Measurements from ENCODE around the gene ATRIP.
"Not testable (repeated sequence)": the region's sequence is repeated elsewhere in the genome, so short reads cannot be mapped to it uniquely, and the experiment has no call there.

Gene ATRIP

DNA sequence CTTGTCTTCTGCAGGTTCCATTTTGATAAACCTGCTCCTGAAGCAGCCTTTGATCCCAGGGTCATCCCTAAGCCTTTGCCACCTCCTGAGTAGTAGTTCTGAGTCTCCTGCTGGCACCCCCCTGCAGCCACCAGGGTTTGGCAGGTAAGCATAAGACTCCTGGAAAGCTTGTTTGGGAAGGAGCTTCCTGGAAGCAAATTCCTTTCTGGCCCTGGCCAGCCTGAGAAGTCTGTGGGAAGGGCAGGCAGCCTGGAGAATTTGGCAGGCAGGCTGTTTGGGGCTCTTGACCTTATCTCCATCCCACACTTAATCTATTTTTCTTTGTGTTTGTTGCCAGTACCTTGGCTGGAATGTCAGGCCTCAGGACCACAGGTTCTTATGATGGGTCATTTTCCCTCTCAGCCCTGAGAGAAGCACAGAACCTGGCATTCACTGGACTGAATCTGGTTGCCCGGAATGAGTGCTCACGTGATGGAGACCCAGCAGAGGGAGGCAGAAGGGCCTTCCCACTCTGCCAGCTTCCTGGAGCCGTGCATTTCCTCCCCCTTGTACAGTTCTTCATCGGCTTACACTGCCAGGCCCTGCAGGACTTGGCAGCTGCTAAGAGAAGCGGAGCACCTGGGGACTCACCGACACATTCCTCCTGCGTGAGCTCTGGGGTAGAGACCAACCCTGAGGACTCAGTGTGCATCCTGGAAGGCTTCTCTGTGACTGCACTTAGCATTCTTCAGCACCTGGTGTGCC is 13.4 kb downstream of the ATRIP start:
- no peaks in the 10 kb centered on the region for H3K9me3 ChIP-seq (ENCODE audit: insufficient read depth, low read depth, low read length)
- no peak overlapping the region for H2BK120ac ChIP-seq (ENCODE audit: insufficient read depth, low read length, poor library complexity)
- no peak overlapping the region for H2AK5ac ChIP-seq (ENCODE audit: low read length)
- no peak overlapping the region for H4K91ac ChIP-seq (ENCODE audit: low read depth, low read length)
- no CpG with 5 or more reads among the region's 7 CpGs for WGBS (ENCODE audit: extremely low coverage, insufficient coverage, insufficient read length)
- H2AFZ ChIP-seq (ENCODE audit: insufficient read depth, low read length, poor library complexity): no peak overlapping the region
- H3K36me3 ChIP-seq (ENCODE audit: control insufficient read depth in 1 of 2, insufficient read depth in 2 of 2, low read length in 2 of 2): peaks cover 35 to 55% of the 10 kb centered on the region in 2 experiments
- no peak overlapping the region for H3K14ac ChIP-seq (ENCODE audit: low read length)
- H3K4me1 ChIP-seq (ENCODE audit: control insufficient read depth in 1 of 2, insufficient read depth in 2 of 2, low read length in 2 of 2): peaks cover 8% of the 10 kb centered on the region in 2 experiments
- no peak overlapping the region for H2BK12ac ChIP-seq (ENCODE audit: low read length)
- DNase-seq: no peak
- H3K4ac ChIP-seq (ENCODE audit: low read depth, low read length): no peak overlapping the region
- no peak overlapping the region for H3K4me2 ChIP-seq (ENCODE audit: low read length)
- no peaks in the 10 kb centered on the region for H3K79me2 ChIP-seq (ENCODE audit: control insufficient read depth, insufficient read depth, low read length, poor library complexity)
- no peak overlapping the region for H4K8ac ChIP-seq (ENCODE audit: low read depth, low read length)
- no peak overlapping the region for H3K9ac ChIP-seq (ENCODE audit: low read length)
- no peak overlapping the region for H3K23ac ChIP-seq (ENCODE audit: low read length)
- no peaks in the 10 kb centered on the region for H3K27me3 ChIP-seq (ENCODE audit: insufficient read depth, low read length)
- peak overlapping the region; percentile 52 for H3K27ac ChIP-seq (ENCODE audit: low read depth, low read length)
- H2BK5ac ChIP-seq (ENCODE audit: low read depth, low read length, poor library complexity): no peak overlapping the region
- H3K79me1 ChIP-seq (ENCODE audit: low read length): peaks cover 1% of the 10 kb centered on the region
- no peak overlapping the region for H4K12ac ChIP-seq (ENCODE audit: low read depth, low read length)
- no peak overlapping the region for H3K18ac ChIP-seq (ENCODE audit: low read length)
- H3K4me3 ChIP-seq (ENCODE audit: low read depth, low read length): no peak overlapping the region

DNA sequence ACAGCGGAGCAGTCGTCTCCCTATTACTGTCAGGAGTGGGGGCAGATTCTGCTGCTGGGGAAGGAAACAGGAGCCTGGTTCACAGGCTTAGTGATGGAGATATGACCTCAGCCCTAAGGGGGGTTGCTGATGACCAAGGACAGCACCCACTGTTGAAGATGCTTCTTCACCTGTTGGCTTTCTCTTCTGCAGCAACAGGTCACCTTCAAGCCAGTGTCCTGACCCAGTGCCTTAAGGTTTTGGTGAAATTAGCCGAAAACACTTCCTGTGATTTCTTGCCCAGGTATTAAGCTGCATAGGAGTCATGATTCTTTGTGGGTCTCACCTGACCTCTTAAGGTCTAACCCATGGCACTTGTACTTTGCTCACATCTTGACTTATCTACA is 14.0 kb downstream of the ATRIP start:
- Histone ChIP-seq H3K4me2 (ENCODE audit: low read length) (no peak overlapping the region), H2BK5ac (ENCODE audit: low read depth, low read length, poor library complexity) (no peak overlapping the region), H2AFZ (ENCODE audit: insufficient read depth, low read length, poor library complexity) (no peak overlapping the region), H3K18ac (ENCODE audit: low read length) (no peak overlapping the region), H4K91ac (ENCODE audit: low read depth, low read length) (no peak overlapping the region), H3K9me3 (ENCODE audit: insufficient read depth, low read depth, low read length) (no peaks in the 10 kb centered on the region), H3K4me3 (ENCODE audit: low read depth, low read length) (no peak overlapping the region), H3K79me2 (ENCODE audit: control insufficient read depth, insufficient read depth, low read length, poor library complexity) (no peaks in the 10 kb centered on the region), H3K4me1 (ENCODE audit: control insufficient read depth in 1 of 2, insufficient read depth in 2 of 2, low read length in 2 of 2) (peaks cover 8% of the 10 kb centered on the region in 2 experiments), H4K8ac (ENCODE audit: low read depth, low read length) (no peak overlapping the region), H3K14ac (ENCODE audit: low read length) (no peak overlapping the region), H2BK120ac (ENCODE audit: insufficient read depth, low read length, poor library complexity) (no peak overlapping the region), H3K36me3 (ENCODE audit: control insufficient read depth in 1 of 2, insufficient read depth in 2 of 2, low read length in 2 of 2) (peaks cover 32 to 51% of the 10 kb centered on the region in 2 experiments), H2BK12ac (ENCODE audit: low read length) (no peak overlapping the region), H3K79me1 (ENCODE audit: low read length) (peaks cover 3% of the 10 kb centered on the region), H3K27me3 (ENCODE audit: insufficient read depth, low read length) (no peaks in the 10 kb centered on the region), H3K4ac (ENCODE audit: low read depth, low read length) (no peak overlapping the region), H3K9ac (ENCODE audit: low read length) (no peak overlapping the region), H4K12ac (ENCODE audit: low read depth, low read length) (no peak overlapping the region), H3K23ac (ENCODE audit: low read length) (no peak overlapping the region), H2AK5ac (ENCODE audit: low read length) (no peak overlapping the region), H3K27ac (ENCODE audit: low read depth, low read length) (no peak overlapping the region)
- no peak for DNase-seq
- WGBS (ENCODE audit: extremely low coverage, insufficient coverage, insufficient read length): no CpG with 5 or more reads among the region's 3 CpGs

DNA sequence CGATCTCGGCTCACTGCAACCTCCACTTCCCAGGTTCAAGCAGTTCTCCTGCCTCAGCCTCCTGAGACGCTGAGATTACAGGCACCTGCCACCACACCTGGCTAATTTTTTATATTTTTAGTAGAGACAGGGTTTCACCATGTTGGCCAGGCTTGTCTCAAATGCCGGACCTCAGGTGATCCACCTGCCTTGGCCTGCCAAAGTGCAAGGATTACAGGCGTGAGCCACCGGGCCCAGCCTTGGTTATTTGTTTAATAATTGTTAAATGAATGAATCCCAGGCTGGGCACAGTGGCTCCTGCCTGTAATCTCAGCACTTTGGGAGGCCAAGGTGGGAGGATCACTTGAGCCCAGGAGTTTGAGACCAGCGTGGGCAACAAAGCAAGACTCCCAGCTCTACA is 15.2 kb downstream of the ATRIP start:
- H3K27ac ChIP-seq (ENCODE audit: low read depth, low read length); H3K27me3 ChIP-seq (ENCODE audit: insufficient read depth, low read length); H3K9me3 ChIP-seq (ENCODE audit: insufficient read depth, low read depth, low read length); H3K4me2 ChIP-seq (ENCODE audit: low read length); H2AK5ac ChIP-seq (ENCODE audit: low read length); H3K4me3 ChIP-seq (ENCODE audit: low read depth, low read length); H2AFZ ChIP-seq (ENCODE audit: insufficient read depth, low read length, poor library complexity); H4K91ac ChIP-seq (ENCODE audit: low read depth, low read length); H3K18ac ChIP-seq (ENCODE audit: low read length); H2BK5ac ChIP-seq (ENCODE audit: low read depth, low read length, poor library complexity); H3K4ac ChIP-seq (ENCODE audit: low read depth, low read length); H3K9ac ChIP-seq (ENCODE audit: low read length); H4K8ac ChIP-seq (ENCODE audit: low read depth, low read length); H3K14ac ChIP-seq (ENCODE audit: low read length); H2BK12ac ChIP-seq (ENCODE audit: low read length); H4K12ac ChIP-seq (ENCODE audit: low read depth, low read length); H3K79me2 ChIP-seq (ENCODE audit: control insufficient read depth, insufficient read depth, low read length, poor library complexity); H2BK120ac ChIP-seq (ENCODE audit: insufficient read depth, low read length, poor library complexity); DNase-seq; H3K23ac ChIP-seq (ENCODE audit: low read length): not testable (repeated sequence)
- no CpG with 5 or more reads among the region's 7 CpGs for WGBS (ENCODE audit: extremely low coverage, insufficient coverage, insufficient read length)
- peaks cover 11% of the 10 kb centered on the region for H3K79me1 ChIP-seq (ENCODE audit: low read length)
- H3K36me3 ChIP-seq (ENCODE audit: control insufficient read depth in 1 of 2, insufficient read depth in 2 of 2, low read length in 2 of 2): peaks cover 32 to 48% of the 10 kb centered on the region in 2 experiments
- peaks cover 14 to 16% of the 10 kb centered on the region in 2 experiments for H3K4me1 ChIP-seq (ENCODE audit: control insufficient read depth in 1 of 2, insufficient read depth in 2 of 2, low read length in 2 of 2)

DNA sequence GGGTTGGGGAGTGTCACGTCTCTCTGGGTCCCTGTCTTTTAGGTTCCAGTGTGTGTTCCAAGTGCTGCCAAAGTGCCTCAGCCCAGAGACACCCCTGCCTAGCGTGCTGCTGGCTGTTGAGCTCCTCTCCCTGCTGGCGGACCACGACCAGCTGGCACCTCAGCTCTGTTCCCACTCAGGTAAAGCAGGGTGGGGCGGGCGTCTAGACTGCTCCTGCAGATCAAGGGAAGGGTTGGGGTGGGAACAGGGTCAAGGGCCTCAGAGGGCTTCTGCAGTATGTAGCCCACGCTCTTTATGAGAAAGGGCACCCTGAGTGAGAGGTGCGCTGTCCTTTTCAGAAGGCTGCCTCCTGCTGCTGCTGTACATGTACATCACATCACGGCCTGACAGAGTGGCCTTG is 17.2 kb downstream of the ATRIP start:
- no peak overlapping the region for H3K23ac ChIP-seq (ENCODE audit: low read length)
- no peak overlapping the region for H2AFZ ChIP-seq (ENCODE audit: insufficient read depth, low read length, poor library complexity)
- no peak overlapping the region for H2AK5ac ChIP-seq (ENCODE audit: low read length)
- no peak overlapping the region for H3K4ac ChIP-seq (ENCODE audit: low read depth, low read length)
- H3K79me1 ChIP-seq (ENCODE audit: low read length): peaks cover 11% of the 10 kb centered on the region
- H3K79me2 ChIP-seq (ENCODE audit: control insufficient read depth, insufficient read depth, low read length, poor library complexity): peaks cover 6% of the 10 kb centered on the region
- no peak overlapping the region for H3K18ac ChIP-seq (ENCODE audit: low read length)
- H3K9me3 ChIP-seq (ENCODE audit: insufficient read depth, low read depth, low read length): no peaks in the 10 kb centered on the region
- H4K12ac ChIP-seq (ENCODE audit: low read depth, low read length): no peak overlapping the region
- no peak overlapping the region for H3K27ac ChIP-seq (ENCODE audit: low read depth, low read length)
- no peak overlapping the region for H4K8ac ChIP-seq (ENCODE audit: low read depth, low read length)
- no peak overlapping the region for H3K4me2 ChIP-seq (ENCODE audit: low read length)
- H2BK120ac ChIP-seq (ENCODE audit: insufficient read depth, low read length, poor library complexity): no peak overlapping the region
- no peak overlapping the region for H3K4me3 ChIP-seq (ENCODE audit: low read depth, low read length)
- H2BK12ac ChIP-seq (ENCODE audit: low read length): no peak overlapping the region
- peaks cover 13 to 16% of the 10 kb centered on the region in 2 experiments for H3K4me1 ChIP-seq (ENCODE audit: control insufficient read depth in 1 of 2, insufficient read depth in 2 of 2, low read length in 2 of 2)
- no peak overlapping the region for H3K9ac ChIP-seq (ENCODE audit: low read length)
- no peak overlapping the region for H4K91ac ChIP-seq (ENCODE audit: low read depth, low read length)
- H2BK5ac ChIP-seq (ENCODE audit: low read depth, low read length, poor library complexity): no peak overlapping the region
- peaks cover 48 to 59% of the 10 kb centered on the region in 2 experiments for H3K36me3 ChIP-seq (ENCODE audit: control insufficient read depth in 1 of 2, insufficient read depth in 2 of 2, low read length in 2 of 2)
- no peaks in the 10 kb centered on the region for H3K27me3 ChIP-seq (ENCODE audit: insufficient read depth, low read length)
- H3K14ac ChIP-seq (ENCODE audit: low read length): no peak overlapping the region
- WGBS (ENCODE audit: extremely low coverage, insufficient coverage, insufficient read length): no CpG with 5 or more reads among the region's 9 CpGs
- no peak for DNase-seq

Measured in trophoblast cell (in vitro differentiated cells and primary cell).